HG03521 (cell line): Measurements from ENCODE around the gene ADAMTS14.
"Not testable (repeated sequence)": the region's sequence is repeated elsewhere in the genome, so short reads cannot be mapped to it uniquely, and the experiment has no call there.

Source experiments
- ATAC-seq: cut with Tn5 transposase; IDR thresholded peaks from one replicate; pipeline ENCODE4 v1.9.1; 2021; ENCODE audit warnings: mild to moderate bottlenecking, moderate library complexity; ENCODE audit not compliant: unreplicated experiment

ADAMTS14 gene

GRCh38 chr10:70768026-70768685 is 95.8 kb downstream of the ADAMTS14 start:
- ATAC-seq, result not testable (repeated sequence)

GRCh38 chr10:70769121-70769520 is 96.8 kb downstream of the ADAMTS14 start:
- no peak for ATAC-seq

- ATAC-seq, result no peak
These were observed 97.7 kb downstream of the ADAMTS14 start for GRCh38 chr10:70770001-70770400.

DNA sequence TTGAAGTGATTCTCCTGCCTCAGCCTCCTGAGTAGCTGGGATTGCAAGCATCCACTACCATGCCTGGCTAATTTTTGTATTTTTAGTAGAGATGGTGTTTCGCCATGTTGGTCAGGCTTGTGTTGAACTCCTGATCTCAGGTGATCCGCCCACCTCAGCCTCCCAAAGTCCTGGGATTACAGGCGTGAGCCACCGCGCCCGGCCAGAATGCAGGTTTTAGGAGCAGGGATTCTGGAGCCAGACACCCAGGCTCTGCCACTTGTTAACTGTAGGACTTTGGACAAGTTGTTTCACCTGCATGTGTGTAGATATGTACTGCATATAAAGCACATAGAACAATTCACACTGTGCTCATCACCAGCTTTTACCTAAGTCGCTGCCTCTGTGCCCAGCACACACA is 98.2 kb downstream of the ADAMTS14 start:
- not testable (repeated sequence) for ATAC-seq

DNA sequence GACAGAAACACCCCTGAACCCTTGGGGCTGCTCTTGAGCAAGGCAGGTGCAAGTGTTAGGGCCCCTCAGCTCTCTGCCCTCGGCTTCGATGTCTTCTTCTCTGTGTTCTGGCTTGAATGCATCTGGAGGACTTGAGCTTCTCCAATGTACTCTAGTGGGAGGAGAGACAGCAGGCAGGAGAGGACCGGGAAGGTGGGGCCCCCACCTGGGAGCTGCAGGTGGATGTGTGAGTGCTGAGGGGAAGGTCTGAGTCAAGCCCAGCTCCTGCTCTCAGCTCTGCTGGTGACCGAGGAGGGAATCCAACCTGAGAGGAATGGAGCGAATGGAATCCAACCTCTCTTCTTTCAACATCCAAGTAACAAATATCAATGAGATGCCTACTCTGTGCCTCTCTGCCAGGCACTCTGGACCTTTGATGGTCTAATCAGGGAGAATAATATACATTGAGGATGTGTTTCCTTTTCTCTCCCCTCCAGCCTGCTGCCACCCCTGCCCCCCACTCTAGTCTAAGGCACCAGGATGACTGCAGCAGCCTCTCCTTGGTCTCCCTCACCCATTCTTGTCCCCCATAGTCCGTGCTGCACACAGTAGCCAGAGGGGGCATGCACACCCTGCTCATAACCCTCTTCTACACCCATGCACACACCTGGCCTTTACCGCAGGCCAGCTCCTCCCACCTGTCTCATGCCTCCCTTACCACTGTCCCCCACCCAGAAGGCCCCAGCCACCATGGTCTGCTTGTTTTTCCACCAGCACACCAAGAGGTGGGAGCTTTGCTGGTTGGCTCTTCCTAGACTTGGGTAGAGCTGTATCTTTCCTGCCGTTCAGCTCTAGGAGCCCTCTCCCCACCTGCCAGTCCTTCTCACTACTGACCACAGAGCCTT is 99.2 kb downstream of the ADAMTS14 start:
- no peak for ATAC-seq

GRCh38 chr10:70772627-70773026 is 100.3 kb downstream of the ADAMTS14 start:
- ATAC-seq, result no peak

GRCh38 chr10:70773461-70773860 is 101.2 kb downstream of the ADAMTS14 start:
- no peak for ATAC-seq

DNA sequence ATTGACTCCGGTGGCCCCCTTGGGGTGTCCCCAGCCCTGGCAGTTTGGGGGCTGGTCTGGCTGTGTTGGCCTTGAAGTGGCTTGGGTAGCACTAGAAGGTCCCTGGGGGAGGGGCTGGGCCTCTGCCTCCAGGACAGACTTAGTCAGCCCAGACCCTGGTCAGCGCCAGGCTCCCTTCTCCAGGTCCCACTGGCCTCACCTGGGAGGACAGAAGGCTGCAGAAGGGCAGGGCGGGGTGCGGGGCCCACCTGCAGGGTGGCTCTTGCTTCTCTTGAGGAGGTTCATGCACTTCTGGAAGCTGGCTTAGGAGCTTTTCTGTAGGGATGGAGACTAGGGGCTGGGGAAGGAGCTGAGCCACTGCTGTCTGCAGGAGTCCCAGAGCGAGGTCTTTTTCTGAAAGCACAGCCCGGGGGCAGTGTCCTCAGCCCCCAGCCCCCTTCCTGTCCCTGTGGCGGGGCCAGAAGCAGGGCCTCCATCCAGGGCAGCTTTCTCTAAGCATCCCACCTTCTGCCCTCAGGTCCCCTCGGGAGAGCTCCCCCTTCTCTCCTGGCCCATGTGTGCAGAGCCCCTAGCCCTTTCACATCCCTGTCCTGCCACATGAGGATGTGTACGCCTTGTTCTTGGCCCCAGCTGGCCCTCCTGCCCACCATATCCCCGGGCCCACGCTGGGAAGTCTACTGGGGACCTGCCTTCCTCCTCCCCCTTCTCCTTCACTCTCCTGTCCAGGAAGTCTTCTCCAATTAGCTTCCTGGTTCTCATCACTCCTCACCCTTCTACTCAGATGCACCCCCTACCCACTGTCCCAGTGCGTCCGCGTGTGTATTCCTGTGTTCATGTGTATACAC is 101.9 kb downstream of the ADAMTS14 start:
- ATAC-seq, result no peak

- ATAC-seq, result no peak
These were observed 102.7 kb downstream of the ADAMTS14 start for GRCh38 chr10:70774810-70775678.

DNA sequence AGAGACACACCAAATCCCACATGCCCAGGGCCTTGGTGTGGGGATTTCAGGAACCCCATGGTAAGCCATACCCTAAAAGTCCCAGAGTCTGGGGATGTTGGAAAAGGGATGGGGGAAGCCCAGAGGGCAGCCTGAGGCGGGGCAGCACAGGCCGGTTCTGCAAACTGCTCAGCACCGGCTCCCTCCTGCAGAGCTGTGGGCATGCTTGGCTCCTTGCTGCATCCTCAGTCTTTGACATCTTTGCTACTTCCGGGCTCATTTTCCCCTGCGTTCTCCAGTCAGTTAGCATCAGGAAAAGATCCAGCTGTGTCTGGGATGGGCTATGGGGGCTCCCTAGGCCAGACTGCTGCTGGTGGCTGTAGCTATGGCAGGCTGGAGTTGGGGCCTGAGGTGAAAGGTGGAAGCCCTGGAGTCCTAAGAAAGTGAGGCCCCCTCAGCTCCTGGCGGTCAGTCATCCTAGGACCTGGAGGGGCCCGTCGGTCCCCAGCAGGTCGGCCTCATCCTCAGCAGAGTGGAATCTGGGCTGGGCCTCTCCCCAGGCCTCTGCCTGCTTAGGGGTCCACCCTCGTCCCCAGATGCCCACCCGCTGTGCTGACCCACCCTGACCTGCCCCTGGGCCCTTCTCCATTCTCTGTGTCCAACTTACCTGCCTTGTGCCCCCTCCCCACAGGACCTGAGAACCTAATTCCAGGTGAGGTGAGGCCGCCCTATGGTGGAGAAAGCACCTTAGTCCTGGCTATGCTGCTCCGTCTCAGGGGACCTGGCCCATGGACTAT is 103.6 kb downstream of the ADAMTS14 start:
- ATAC-seq, result no peak

DNA sequence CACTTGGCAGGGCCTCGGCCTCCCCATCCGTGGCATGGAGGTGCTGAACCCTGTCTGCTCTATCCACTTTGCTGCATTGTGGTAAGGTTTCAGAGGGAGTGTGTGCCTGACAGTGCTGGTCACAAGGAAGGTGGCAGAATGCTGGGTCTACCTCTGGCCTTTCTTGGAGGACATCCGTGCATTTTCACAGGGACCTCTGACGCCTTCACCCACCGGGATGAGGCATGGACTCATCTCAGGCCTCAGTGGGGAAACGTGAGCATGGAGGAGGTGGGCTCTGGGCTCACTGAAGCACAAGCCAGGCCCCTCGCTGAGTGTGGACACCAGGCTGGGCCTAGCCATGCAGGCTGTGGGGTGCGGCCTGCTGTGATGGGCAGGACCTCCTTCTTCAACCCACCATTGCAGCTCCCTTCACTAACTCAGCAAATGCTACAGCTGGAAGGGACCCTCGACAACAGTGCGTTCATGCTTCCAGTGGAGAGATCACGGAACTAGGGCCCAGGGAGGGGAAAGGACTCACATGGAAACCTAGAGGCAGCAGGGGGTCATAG is 104.2 kb downstream of the ADAMTS14 start:
- ATAC-seq, result no peak

- no peak for ATAC-seq
These were observed 105.0 kb downstream of the ADAMTS14 start for GRCh38 chr10:70777063-70777875.

GRCh38 chr10:70778267-70778924 is 106.1 kb downstream of the ADAMTS14 start:
- ATAC-seq, result no peak

- no peak for ATAC-seq
These were observed 106.8 kb downstream of the ADAMTS14 start for GRCh38 chr10:70779088-70779487.

DNA sequence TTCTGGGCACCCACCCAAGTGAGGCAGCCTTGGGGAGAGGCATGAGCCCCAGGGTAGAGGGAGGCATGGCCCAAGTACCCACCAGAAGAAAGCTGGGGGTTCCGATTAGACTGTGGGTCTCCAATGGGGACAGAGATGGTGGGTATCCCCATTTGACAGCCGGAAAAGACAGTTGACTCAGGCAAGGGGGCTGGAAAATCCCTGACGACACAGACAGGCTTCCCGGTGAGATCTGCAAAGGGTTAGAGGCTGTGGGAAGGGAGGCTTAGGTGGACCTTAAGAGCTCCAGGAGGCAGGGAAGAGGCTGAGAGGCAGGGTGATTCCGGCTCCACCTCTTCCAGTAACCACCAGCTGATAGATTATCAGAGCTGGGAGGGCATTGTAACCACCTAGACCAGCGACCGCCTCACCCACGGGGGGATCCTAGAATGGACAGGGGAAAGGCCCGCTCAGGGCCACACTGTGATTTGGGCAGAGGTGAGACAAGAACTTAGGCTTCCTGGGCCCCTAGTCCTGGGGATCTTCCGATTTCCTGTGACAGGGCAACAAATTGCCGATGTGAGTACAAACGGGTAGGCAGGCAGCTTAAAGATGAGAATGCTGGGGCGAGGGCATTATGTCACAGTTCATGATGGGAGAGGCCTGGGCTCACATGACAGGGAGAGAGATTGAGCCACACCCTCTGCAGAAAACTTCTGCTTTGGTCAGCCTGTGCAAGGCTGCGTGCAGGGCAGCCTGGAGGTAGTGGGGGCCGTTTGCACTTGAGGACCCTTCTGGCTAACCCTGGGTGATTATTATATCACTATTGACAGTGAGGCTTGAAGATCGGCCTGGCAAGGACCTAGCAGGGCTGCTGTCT is 107.4 kb downstream of the ADAMTS14 start:
- no peak for ATAC-seq

- ATAC-seq, result no peak
These were observed 108.1 kb downstream of the ADAMTS14 start for GRCh38 chr10:70780370-70780760.

DNA sequence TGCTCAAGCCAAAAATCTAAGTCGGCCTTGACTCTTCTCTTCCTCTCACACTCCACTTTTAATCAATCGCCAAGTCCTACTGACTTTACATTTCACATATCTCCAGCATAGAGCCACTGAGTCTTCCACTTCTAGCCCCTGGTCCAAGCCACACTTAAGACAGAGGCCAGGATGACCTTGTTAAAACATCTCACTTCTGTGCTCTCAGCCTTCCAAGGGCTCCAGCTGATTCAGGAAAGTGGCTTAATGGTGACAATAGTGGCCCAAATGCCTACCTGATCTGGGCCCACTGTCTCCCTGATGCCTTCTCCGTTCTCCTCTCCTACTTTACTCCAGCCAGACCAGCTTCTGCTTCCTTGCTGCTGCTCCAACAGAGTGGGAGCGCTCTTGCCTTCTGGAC is 108.5 kb downstream of the ADAMTS14 start:
- ATAC-seq, result no peak
